ENCODE data around the gene CDC37L1. TPM values are rescaled to one million over a fixed set of nuclear protein-coding genes. Genes with fewer than 3 reads are reported as not detected.

CDC37L1 gene
- total RNA-seq, 2 donors from 2014 or later, result 11.4 to 16.1 TPM

- Histone ChIP-seq H3K9ac (ENCODE audit: low read depth in 2 of 2, low read length in 2 of 2) (peak overlapping the region; percentile 97 to 98), H3K36me3 (no peaks in the 10 kb centered on the region), H3K27ac (peak overlapping the region; percentile 93), H3K4me3 (peak overlapping the region; percentile 67), H3K9me3 (no peaks in the 10 kb centered on the region), H3K27me3 (no peaks in the 10 kb centered on the region), H3K4me1 (peaks cover 3% of the 10 kb centered on the region)
- intact Hi-C loops (cut with DNase I), result loop anchor here (10.0 kb wide), 1 partner anchor 1155 kb away; the partner anchor contains the start of gene ERMP1
- TF ChIP-seq CTCF (IDR thresholded peaks at IDR 0.05), result no peak
- no peak for DNase-seq
Observed at GRCh38 chr9:4680173-4680525, 780 bp downstream of the CDC37L1 start.

- Histone ChIP-seq H3K4me3 (peak overlapping the region; percentile 67), H3K27ac (peak overlapping the region; percentile 93), H3K27me3 (no peaks in the 10 kb centered on the region), H3K4me1 (peaks cover 3% of the 10 kb centered on the region), H3K9me3 (no peaks in the 10 kb centered on the region), H3K9ac (ENCODE audit: low read depth in 2 of 2, low read length in 2 of 2) (peak overlapping the region in 1 of 2 donors; percentile 97), H3K36me3 (no peaks in the 10 kb centered on the region)
- intact Hi-C loops (cut with DNase I), result loop anchor here (10.0 kb wide), 1 partner anchor 1154 kb away; the partner anchor contains the start of gene ERMP1
- no peak for TF ChIP-seq CTCF (IDR thresholded peaks at IDR 0.05)
- no peak for DNase-seq
Observed at GRCh38 chr9:4680750-4681149, 1.4 kb downstream of the CDC37L1 start.

DNA sequence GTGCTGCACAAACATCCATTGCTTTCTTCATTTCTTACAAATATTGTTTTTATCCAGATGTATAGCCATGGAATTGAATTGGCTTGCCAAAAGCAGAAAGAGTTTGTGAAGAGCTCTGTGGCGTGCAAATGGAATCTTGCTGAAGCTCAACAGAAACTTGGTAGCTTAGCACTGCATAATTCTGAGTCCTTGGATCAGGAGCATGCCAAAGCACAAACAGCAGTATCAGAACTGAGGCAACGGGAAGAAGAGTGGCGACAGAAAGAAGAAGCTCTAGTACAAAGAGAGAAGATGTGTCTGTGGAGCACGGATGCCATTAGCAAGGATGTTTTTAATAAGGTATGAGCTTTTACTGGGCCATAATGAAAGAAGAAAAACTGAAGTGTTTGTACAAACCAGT is 5.5 kb downstream of the CDC37L1 start:
- intact Hi-C loops (cut with DNase I), result loop anchor here (10.0 kb wide), 1 partner anchor 1150 kb away; the partner anchor contains the start of gene ERMP1
- Histone ChIP-seq H3K4me1 (peaks cover 3% of the 10 kb centered on the region), H3K9me3 (no peaks in the 10 kb centered on the region), H3K27ac (no peak overlapping the region), H3K27me3 (no peaks in the 10 kb centered on the region), H3K36me3 (no peaks in the 10 kb centered on the region), H3K9ac (ENCODE audit: low read depth in 2 of 2, low read length in 2 of 2) (no peak overlapping the region), H3K4me3 (no peak overlapping the region)
- no peak for DNase-seq
- TF ChIP-seq CTCF (IDR thresholded peaks at IDR 0.05), result no peak

- Histone ChIP-seq H3K9me3 (no peaks in the 10 kb centered on the region), H3K36me3 (peaks cover 8% of the 10 kb centered on the region), H3K4me3 (no peak overlapping the region), H3K9ac (ENCODE audit: low read depth in 2 of 2, low read length in 2 of 2) (no peak overlapping the region), H3K4me1 (peaks cover under 1% of the 10 kb centered on the region), H3K27me3 (no peaks in the 10 kb centered on the region), H3K27ac (no peak overlapping the region)
- intact Hi-C loops (cut with DNase I), result loop anchor here (10.0 kb wide), 1 partner anchor 1149 kb away; the partner anchor contains the start of gene ERMP1
- TF ChIP-seq CTCF (IDR thresholded peaks at IDR 0.05), result no peak
- no peak for DNase-seq
Observed at GRCh38 chr9:4686112-4686511, 6.7 kb downstream of the CDC37L1 start.

DNA sequence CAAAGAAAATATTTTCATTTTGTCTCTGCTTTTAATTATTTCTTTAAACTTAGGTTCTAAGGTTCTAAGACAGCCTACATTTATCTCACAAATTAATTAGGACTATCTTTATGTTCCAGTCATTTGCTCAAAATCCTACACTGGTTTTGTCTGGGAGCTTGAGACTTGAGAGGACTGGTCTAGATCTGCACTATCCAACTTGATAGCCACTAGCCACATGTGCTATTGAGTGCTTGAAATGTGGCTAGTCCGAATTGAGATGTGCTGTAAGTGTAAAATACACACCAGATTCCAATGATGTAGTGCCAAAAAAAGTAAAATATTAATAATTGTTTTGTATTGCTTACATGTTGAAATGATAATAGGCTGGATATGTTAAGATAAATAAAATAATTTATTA is 7.2 kb downstream of the CDC37L1 start:
- Histone ChIP-seq H3K9me3 (no peaks in the 10 kb centered on the region), H3K27ac (no peak overlapping the region), H3K36me3 (peaks cover 8% of the 10 kb centered on the region), H3K27me3 (no peaks in the 10 kb centered on the region), H3K9ac (ENCODE audit: low read depth in 2 of 2, low read length in 2 of 2) (no peak overlapping the region), H3K4me1 (no peaks in the 10 kb centered on the region), H3K4me3 (no peak overlapping the region)
- no peak for DNase-seq
- intact Hi-C loops (cut with DNase I), result loop anchor here (10.0 kb wide), 1 partner anchor 1148 kb away; the partner anchor contains the start of gene ERMP1
- TF ChIP-seq CTCF (IDR thresholded peaks at IDR 0.05), result no peak

Data from colonic mucosa (tissue), 4 donors.